GM19025 (cell line): ENCODE measurements around the gene TGFBR3.
A peak's percentile ranks its signal among the peaks of the same experiment; 100 is the strongest.

Experiments
- ATAC-seq: cut with Tn5 transposase; IDR thresholded peaks from one replicate; pipeline ENCODE4 v1.9.1; 2021; ENCODE audit warnings: mild to moderate bottlenecking, low read depth, moderate library complexity; ENCODE audit not compliant: unreplicated experiment

TGFBR3 gene

DNA sequence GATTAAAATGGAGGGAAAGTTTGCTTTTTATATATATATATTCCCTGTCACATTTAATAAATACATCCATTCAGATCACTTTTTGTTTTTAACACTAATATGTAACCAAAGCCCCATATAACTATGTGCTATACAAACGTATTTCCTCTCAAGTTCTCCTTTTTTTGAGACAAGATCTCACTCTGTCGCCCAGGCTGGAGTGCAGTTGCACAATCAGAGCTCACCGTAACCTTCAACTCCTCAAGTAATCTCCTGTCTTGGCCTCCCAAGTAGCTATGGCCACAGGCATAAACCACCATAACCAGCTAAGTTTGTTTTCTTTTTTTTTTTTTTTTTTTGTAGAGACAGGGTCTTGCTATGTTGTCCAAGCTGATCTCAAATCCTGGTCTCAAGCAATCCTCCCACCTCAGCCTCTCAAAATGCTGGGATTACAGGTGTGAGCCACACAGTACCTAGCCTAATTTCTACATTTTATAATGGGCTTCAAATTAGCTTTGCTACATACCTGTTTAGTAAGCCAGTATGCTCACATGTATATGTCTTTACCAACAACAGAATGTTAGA lies 120.0 kb downstream of the TGFBR3 start:
- ATAC-seq = no peak

- ATAC-seq = no peak
These were observed 120.7 kb downstream of the TGFBR3 start for GRCh38 chr1:91765293-91765692.

DNA sequence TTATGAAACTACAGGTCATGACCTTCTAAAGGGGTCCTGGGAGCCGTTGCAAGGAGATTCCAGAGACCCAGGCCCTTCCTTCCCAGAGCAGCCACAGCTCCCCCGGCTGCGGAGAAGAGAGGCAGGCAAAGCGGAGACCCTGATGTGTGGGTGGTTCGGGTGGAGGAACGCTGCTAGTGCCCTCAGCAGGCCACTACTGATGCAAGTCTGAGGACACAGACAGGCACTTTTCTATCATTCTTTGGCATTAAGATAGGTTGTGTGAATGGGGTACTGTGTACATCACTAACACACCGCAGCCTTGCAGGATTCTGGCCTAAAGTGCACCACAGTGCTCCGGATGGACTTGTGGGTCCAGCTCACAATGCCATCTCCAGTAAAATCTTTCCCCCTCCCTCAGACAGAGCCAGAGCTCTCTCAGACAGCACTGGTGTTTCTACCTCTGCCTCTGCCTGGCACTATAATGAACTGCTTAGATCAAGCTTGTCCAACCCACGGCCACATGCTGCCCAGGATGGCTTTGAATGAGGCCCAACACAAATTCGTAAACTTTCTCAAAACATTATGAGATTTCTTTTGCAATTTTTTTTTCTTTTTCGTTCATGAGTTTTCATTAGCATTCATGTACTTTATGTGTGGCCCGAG lies 121.4 kb downstream of the TGFBR3 start:
- no peak for ATAC-seq

DNA sequence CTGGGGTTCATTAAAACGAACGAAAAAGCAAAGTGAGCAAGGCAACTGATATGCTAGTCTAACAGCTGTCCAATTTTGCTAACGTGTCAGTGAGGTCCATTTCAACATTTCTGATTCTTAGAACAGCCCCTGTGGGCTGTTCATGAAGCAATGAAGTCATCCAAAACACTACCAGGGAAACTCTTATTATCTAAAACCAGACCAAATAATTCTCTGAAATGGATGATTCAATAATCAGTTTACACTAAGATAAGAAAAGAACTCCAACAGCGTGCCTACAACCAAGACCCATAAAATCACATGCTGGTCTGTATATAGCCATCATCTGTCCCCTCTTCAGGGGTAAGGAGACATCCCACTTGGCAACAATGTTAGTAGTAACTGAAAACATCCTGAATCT lies 122.7 kb downstream of the TGFBR3 start:
- no peak for ATAC-seq

- ATAC-seq = no peak
These were observed 124.6 kb downstream of the TGFBR3 start for GRCh38 chr1:91761295-91761721.

GRCh38 chr1:91760512-91760911 lies 125.4 kb downstream of the TGFBR3 start:
- no peak for ATAC-seq

GRCh38 chr1:91759076-91759475 lies 126.9 kb downstream of the TGFBR3 start:
- ATAC-seq = no peak

GRCh38 chr1:91757763-91758460 lies 128.0 kb downstream of the TGFBR3 start:
- no peak for ATAC-seq

GRCh38 chr1:91755702-91756287 lies 130.2 kb downstream of the TGFBR3 start:
- ATAC-seq = no peak

DNA sequence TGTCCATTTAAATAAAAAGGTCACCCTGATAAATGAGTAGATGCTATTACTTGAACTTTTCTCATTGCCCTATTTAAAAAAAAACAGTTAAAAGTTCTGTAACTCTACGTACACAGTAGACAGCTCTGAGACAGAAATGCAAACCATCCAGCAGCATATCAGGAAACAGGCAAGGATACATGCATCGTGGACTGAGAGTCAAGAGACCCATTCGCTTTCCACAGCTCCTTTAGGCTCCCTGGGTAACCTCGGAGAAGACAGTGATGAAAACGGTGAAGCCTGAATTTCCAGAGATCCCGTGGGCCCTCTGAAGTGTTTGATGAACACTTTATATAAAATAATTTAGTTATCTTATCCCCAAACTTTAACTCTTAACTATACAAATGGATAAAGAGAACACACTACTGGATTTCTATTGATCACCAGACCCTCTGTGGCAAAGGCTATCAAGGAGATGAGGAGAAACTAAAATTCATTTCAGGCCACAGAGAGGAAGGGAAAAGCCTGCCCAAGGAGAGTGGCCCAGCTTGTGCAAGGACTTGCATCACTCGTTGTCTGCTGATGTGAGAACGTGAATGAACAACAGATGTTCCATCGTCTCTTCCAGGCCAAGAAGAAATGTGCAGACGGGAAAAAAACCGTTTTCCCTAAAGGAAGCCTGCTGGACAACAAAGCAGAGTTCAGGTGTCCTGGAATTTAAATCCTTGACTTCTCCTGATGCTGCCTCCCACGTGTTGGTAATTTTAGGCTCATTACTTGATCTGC lies 131.0 kb downstream of the TGFBR3 start:
- ATAC-seq = no peak

GRCh38 chr1:91754348-91754747 lies 131.6 kb downstream of the TGFBR3 start:
- ATAC-seq = peak; percentile 51

- no peak for ATAC-seq
These were observed 132.1 kb downstream of the TGFBR3 start for GRCh38 chr1:91753878-91754277.

- ATAC-seq = no peak
These were observed 133.6 kb downstream of the TGFBR3 start for GRCh38 chr1:91752324-91752723.

DNA sequence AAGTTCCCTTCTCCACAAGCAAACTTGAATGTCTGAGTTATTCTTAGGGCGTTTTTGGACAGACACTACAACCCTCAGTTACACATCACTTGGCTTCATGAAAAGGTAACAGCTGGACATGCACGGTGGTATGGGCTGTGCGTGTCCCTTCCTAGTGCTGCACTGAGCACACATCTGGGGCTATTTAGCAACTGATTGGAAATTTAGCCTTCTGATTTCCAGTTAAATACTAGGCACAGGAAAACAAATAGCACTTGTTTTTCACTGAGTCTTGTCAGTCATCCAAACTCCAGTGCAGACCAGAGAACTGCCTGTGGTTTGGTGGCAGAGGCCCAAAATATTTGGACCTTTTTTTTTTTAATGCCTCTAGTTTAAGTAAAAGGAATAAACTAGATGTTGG lies 134.7 kb downstream of the TGFBR3 start:
- no peak for ATAC-seq

DNA sequence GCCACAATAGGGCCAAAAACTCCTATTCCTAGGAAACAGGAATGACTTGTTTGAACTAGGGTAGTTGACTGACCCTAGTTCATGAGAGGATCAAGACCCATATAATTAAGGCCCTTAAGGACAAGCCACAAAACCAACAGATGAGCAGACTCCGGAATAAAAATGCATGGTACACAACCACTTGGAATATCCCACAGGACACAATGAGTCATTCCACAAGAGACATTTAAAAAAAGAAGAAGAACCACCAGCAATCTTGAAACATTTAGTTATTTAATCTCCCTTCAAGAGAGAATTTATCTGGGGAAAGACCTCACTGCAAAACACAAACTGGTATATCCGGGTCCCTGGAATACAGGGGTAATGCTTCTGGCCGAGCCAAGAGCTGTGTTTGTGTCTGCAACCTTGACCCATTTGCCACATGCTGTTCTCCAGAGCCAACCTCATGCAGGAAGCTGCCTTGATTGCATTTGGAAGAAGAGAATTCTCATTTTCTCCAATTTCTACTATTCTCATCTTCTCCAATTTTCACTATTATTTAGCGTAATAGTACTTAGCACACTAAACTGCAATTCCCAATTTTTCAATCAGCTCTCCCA lies 135.5 kb downstream of the TGFBR3 start:
- ATAC-seq = no peak

- no peak for ATAC-seq
These were observed 136.1 kb downstream of the TGFBR3 start for GRCh38 chr1:91749788-91750231.

GRCh38 chr1:91747666-91748065 lies 138.3 kb downstream of the TGFBR3 start:
- ATAC-seq = no peak

DNA sequence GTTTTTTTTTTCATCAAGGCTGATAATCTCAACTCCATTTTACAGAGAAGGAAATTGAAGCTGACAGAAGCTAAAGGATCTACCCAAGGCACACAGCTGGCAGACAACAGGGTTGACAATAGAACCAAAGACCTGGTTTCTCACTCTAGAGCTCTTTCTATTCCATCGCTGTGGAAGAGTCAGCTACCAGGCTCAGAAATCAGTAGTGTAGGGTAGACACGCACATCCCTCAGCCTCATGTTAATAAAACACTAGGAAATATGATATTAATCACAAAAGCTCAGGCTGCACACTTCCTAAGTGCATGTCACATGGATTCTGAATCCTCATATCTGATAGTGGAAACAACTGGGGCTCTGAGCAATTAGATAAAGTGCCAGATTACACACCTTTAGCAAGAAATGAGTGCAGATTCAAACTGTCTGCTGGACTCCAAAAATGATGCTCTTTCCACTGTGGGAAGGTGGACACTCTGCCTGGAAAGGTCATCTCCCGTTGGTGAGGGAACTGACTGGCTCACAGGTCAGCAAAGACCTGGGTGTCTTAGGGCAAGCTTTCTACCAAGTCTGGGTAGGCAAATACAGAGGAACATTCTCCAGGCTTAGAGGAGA lies 139.1 kb downstream of the TGFBR3 start:
- no peak for ATAC-seq

- ATAC-seq = no peak
These were observed 140.1 kb downstream of the TGFBR3 start for GRCh38 chr1:91745640-91746373.
